Smooth muscle cell (in vitro differentiated cells): ENCODE data around the gene POLE. TPM values are rescaled to one million over a fixed set of nuclear protein-coding genes. Genes with fewer than 3 reads are reported as not detected.

Source experiments
- DNase-seq: peaks from one replicate; lab custom pipeline; 2025; ENCODE audit not compliant: unreplicated experiment; lab: John Stamatoyannopoulos, UW
- H2AFZ ChIP-seq: fragments of 200-600 bp; sonication (generic); 2 replicates; pipeline ENCODE4 v1.6.0; 2016; ENCODE audit warnings: antibody characterized with exemption, low read depth, mild to moderate bottlenecking
- H3F3A ChIP-seq: fragments of 200-600 bp; sonication (generic); 2 replicates; pipeline ENCODE4 v1.6.0; 2017; ENCODE audit warnings: antibody characterized with exemption, low read depth
- H3K27ac ChIP-seq: fragments of 200-600 bp; sonication (generic); 2 replicates; pipeline ENCODE4 v1.5.1; 2016; ENCODE audit warnings: low read depth, mild to moderate bottlenecking
- H3K27me3 ChIP-seq: fragments of 200-600 bp; sonication (generic); 2 replicates; pipeline ENCODE4 v1.6.1; 2016; ENCODE audit warnings: low read depth, mild to moderate bottlenecking
- H3K36me3 ChIP-seq: fragments of 200-600 bp; sonication (generic); 2 replicates; pipeline ENCODE4 v1.5.1; 2016; ENCODE audit warnings: low read depth
- H3K4me1 ChIP-seq: fragments of 200-600 bp; sonication (generic); 2 replicates; pipeline ENCODE4 v1.5.1; 2016; ENCODE audit warnings: low read depth
- H3K4me2 ChIP-seq: fragments of 200-600 bp; sonication (generic); 2 replicates; pipeline ENCODE4 v1.6.0; 2016; ENCODE audit warnings: mild to moderate bottlenecking
- H3K4me3 ChIP-seq: fragments of 200-600 bp; sonication (generic); 2 replicates; pipeline ENCODE4 v1.5.1; 2016; ENCODE audit warnings: mild to moderate bottlenecking
- H3K79me2 ChIP-seq: fragments of 200-600 bp; sonication (generic); 2 replicates; pipeline ENCODE4 v1.6.0; 2016; ENCODE audit warnings: low read depth, mild to moderate bottlenecking
- H3K9ac ChIP-seq: fragments of 200-600 bp; sonication (generic); 2 replicates; pipeline ENCODE4 v1.6.0; 2016; ENCODE audit warnings: low read depth
- H3K9me3 ChIP-seq: fragments of 200-600 bp; sonication (generic); replicated peaks from 2 replicates; pipeline ENCODE4 v1.5.1; 2016; ENCODE audit warnings: low read depth
- H4K20me1 ChIP-seq: fragments of 200-600 bp; sonication (generic); 2 replicates; pipeline ENCODE4 v1.6.0; 2016; ENCODE audit warnings: low read depth
- WGBS: methylation state at CpG from one replicate; pipeline ENCODE4 v1.1.7; 2016; ENCODE audit warnings: low lambda C conversion rate; 5-methylcytosine and 5-hydroxymethylcytosine counted together
- polyA plus RNA-seq: library from polyadenylated mRNA; unstranded; fragments of >200 nt; fragmentation: Nextera tagmentation; extraction: Ambion mirVana; gene quantifications from 2 replicates; pipeline ENCODE4 v1.2.1, GENCODE V29; 2016
- total RNA-seq: library from RNA; depleted of rRNA; stranded (reverse); fragments of >200 nt; gene quantifications from 2 replicates; pipeline ENCODE4 v1.2.3, GENCODE V29; 2014
- TF ChIP-seq, protein P1 (sequence below): fragments of 200-600 bp; sonication (generic); IDR thresholded peaks from 2 replicates; pipeline ENCODE4 v1.5.1; 2017; ENCODE audit warnings: borderline replicate concordance, mild to moderate bottlenecking, antibody characterized with exemption; ENCODE audit not compliant: insufficient read depth, poor library complexity, severe bottlenecking

The POLE gene
- total and polyA plus RNA-seq, 2 experiments from 2014 or later: 8.5 to 11.5 TPM

DNA sequence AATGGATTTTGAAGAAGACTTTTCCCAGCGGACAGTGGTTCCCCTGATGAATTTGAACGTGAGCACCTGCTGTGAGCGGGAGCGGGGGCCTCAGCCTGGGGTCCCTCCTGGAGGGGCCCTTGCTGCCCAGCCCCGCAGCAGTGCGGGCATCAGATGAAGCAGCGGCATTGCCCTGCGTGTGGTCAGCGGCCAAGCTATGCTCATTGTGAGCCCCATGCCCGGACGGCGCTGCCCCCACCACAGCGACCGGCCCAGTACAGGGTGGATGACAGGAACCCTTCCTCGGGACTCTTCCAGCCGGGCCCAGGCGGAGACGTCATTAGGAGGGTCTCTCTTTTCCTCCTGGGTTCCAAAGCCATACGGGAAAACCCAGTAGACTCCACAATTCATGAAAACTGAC, 80.2 kb downstream of the POLE start:
- Histone ChIP-seq H3F3A (no peaks in the 10 kb centered on the region), H3K9me3 (no peaks in the 10 kb centered on the region), H3K4me2 (no peak overlapping the region), H2AFZ (no peak overlapping the region), H3K27ac (no peak overlapping the region), H3K79me2 (no peaks in the 10 kb centered on the region), H3K4me1 (no peaks in the 10 kb centered on the region), H3K4me3 (no peak overlapping the region), H3K36me3 (no peaks in the 10 kb centered on the region), H3K27me3 (peaks cover 47% of the 10 kb centered on the region), H3K9ac (no peak overlapping the region), H4K20me1 (no peaks in the 10 kb centered on the region)
- DNase-seq: no peak
- WGBS: 86% methylated on average over 19 of the region's 19 CpGs
- TF ChIP-seq, protein P1, sequence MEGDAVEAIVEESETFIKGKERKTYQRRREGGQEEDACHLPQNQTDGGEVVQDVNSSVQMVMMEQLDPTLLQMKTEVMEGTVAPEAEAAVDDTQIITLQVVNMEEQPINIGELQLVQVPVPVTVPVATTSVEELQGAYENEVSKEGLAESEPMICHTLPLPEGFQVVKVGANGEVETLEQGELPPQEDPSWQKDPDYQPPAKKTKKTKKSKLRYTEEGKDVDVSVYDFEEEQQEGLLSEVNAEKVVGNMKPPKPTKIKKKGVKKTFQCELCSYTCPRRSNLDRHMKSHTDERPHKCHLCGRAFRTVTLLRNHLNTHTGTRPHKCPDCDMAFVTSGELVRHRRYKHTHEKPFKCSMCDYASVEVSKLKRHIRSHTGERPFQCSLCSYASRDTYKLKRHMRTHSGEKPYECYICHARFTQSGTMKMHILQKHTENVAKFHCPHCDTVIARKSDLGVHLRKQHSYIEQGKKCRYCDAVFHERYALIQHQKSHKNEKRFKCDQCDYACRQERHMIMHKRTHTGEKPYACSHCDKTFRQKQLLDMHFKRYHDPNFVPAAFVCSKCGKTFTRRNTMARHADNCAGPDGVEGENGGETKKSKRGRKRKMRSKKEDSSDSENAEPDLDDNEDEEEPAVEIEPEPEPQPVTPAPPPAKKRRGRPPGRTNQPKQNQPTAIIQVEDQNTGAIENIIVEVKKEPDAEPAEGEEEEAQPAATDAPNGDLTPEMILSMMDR: no peak

DNA sequence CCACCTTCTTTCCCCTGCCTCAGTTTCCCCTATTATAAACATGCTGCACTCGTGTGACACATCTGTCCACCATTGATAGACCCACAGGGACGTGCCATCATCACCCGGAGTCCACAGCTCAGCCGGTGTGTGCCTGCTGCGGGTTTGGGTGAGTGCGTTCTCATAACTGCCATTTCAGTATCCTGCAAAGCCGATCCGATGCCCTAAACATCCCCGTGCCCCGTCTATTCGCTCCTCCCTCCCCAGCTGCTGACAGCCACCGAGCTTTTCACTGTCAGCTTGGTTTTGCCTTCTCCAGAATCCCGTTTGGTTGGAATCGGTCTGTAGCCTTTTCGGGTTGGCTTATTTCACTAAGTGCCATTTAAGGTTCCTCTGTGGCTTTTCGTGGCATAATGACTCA, 80.7 kb downstream of the POLE start:
- Histone ChIP-seq H3K4me2 (no peak overlapping the region), H3K27ac (no peak overlapping the region), H3K79me2 (no peaks in the 10 kb centered on the region), H3K9me3 (no peaks in the 10 kb centered on the region), H3K27me3 (peaks cover 47% of the 10 kb centered on the region), H4K20me1 (no peaks in the 10 kb centered on the region), H3K9ac (no peak overlapping the region), H3K36me3 (no peaks in the 10 kb centered on the region), H3K4me1 (no peaks in the 10 kb centered on the region), H3F3A (no peaks in the 10 kb centered on the region), H2AFZ (no peak overlapping the region), H3K4me3 (no peak overlapping the region)
- TF ChIP-seq, protein P1: no peak
- WGBS: 73% methylated on average over 16 of the region's 16 CpGs
- DNase-seq: no peak

DNA sequence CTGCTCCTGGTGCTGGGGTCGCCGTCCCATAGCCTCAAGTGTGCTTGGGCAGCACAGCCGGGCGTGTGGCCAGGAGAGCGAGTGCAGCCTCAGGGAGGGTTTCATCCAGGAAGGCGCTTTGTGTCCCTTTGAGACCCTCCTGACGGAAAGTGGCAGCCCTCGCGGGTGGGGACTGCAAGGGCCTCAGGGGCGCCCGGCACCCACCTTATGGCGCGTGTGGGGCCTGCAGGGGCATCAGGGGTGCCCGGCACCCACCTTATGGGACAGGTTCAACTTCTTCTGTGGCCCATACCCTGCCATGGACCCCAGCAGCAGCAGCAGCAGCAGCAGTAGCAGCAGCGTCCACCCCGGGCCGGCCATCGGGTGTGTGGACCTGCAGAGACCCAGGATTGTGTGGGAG, 81.2 kb downstream of the POLE start:
- 85% methylated on average over 18 of the region's 18 CpGs for WGBS
- Histone ChIP-seq H3K36me3 (no peaks in the 10 kb centered on the region), H3K79me2 (no peaks in the 10 kb centered on the region), H4K20me1 (no peaks in the 10 kb centered on the region), H3K27me3 (peaks cover 47% of the 10 kb centered on the region), H2AFZ (no peak overlapping the region), H3K27ac (no peak overlapping the region), H3K9ac (no peak overlapping the region), H3K9me3 (no peaks in the 10 kb centered on the region), H3K4me2 (no peak overlapping the region), H3F3A (no peaks in the 10 kb centered on the region), H3K4me1 (no peaks in the 10 kb centered on the region), H3K4me3 (no peak overlapping the region)
- no peak for DNase-seq
- TF ChIP-seq, protein P1: no peak

- TF ChIP-seq, protein P1: no peak
- peaks cover 44% of the 10 kb centered on the region for H3K27me3 ChIP-seq
- no peak overlapping the region for H3K4me3 ChIP-seq
- no peaks in the 10 kb centered on the region for H3K79me2 ChIP-seq
- H2AFZ ChIP-seq: no peak overlapping the region
- no peaks in the 10 kb centered on the region for H3K9me3 ChIP-seq
- no peaks in the 10 kb centered on the region for H3K4me1 ChIP-seq
- 87% methylated on average over 15 of the region's 16 CpGs for WGBS
- H3K36me3 ChIP-seq: no peaks in the 10 kb centered on the region
- H3F3A ChIP-seq: no peaks in the 10 kb centered on the region
- no peak overlapping the region for H3K27ac ChIP-seq
- no peaks in the 10 kb centered on the region for H4K20me1 ChIP-seq
- no peak for DNase-seq
- H3K4me2 ChIP-seq: no peak overlapping the region
- no peak overlapping the region for H3K9ac ChIP-seq
These were observed 82.3 kb downstream of the POLE start for GRCh38 chr12:132604668-132605441.
